Stomach smooth muscle (tissue), 2 donors: ENCODE data around the gene DPM2.

Experiments
- H3K27ac ChIP-seq: one replicate; pipeline ENCODE4 v1.7.0; 2013; ENCODE audit warnings: mild to moderate bottlenecking, low read length, inconsistent platforms
- H3K27me3 ChIP-seq, 2 donors: one replicate each; pipeline ENCODE4 v1.7.0; 2013; ENCODE audit warnings: low read length in 2 of 2; ENCODE audit not compliant: insufficient read depth in 2 of 2, control insufficient read depth in 1 of 2
- H3K36me3 ChIP-seq, 2 donors: one replicate each; pipeline ENCODE4 v1.7.0; 2013; ENCODE audit warnings: low read length in 2 of 2; ENCODE audit not compliant: control insufficient read depth in 2 of 2, insufficient read depth in 2 of 2
- H3K4me1 ChIP-seq: one replicate; pipeline ENCODE4 v1.7.0; 2013; ENCODE audit warnings: low read length; ENCODE audit not compliant: control insufficient read depth, insufficient read depth
- H3K4me3 ChIP-seq, 2 donors: one replicate each; pipeline ENCODE4 v1.7.0; 2013; ENCODE audit warnings: low read length in 2 of 2
- H3K9ac ChIP-seq, 2 donors: one replicate each; pipeline ENCODE4 v1.7.0; 2013; ENCODE audit warnings: low read length in 2 of 2, mild to moderate bottlenecking in 1 of 2
- H3K9me3 ChIP-seq, 2 donors: one replicate each; pipeline ENCODE4 v1.7.0; 2013; ENCODE audit warnings: low read length in 2 of 2; ENCODE audit not compliant: control insufficient read depth in 2 of 2
- donor health status: healthy.
- donor health status: Pancreatic carcinoma.

DPM2 gene

GRCh38 chr9:127953154-127953553, 15.5 kb upstream of the DPM2 start:
- Histone ChIP-seq H3K27me3 (no peaks in the 10 kb centered on the region), H3K4me1 (peaks cover 36% of the 10 kb centered on the region), H3K4me3 (no peak overlapping the region), H3K36me3 (peaks cover 0 to 3% of the 10 kb centered on the region in 2 donors), H3K27ac (no peak overlapping the region), H3K9ac (no peak overlapping the region), H3K9me3 (no peaks in the 10 kb centered on the region)

DNA sequence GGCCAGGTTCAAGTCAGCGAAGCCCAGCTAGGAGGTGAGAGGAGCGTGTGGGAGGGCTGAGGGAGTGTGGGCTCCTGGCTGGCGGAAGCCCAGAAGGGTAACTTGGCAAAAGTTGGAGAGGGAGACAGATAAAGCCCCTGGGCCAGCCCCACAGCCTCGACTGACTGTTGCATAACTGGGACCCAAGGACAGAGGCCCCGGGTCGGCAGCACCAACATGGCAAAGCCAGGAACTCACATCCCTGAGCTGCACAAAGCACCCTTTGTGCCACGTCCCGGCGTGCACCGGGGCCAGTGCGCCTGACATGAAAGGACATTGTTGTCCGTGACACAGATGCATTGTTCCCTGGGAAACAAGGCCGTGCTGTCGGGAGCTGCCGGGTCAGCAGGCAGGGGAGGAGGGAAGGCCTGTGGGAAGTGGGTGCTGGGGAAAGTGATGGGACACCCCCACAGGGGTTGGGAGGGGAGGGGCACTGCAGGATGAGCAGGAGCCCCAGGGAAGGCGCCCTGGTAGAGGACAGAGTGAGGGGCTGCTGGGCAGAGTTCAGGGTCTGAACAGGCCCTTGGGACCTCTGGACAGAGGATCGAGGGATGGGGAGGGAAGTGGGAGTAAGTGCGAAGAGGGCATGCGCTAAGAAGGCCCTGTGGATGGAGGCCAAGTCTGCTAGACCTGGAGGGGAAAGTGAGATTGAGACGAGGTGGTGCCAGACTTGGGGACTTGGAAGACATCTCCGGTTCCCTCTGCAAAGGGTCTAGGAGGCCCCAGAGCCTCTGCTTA, 13.0 kb upstream of the DPM2 start:
- Histone ChIP-seq H3K36me3 (peaks cover 0 to 11% of the 10 kb centered on the region in 2 donors), H3K9me3 (no peaks in the 10 kb centered on the region), H3K4me3 (peak overlapping the region in 1 of 2 donors; percentile 22), H3K27ac (no peak overlapping the region), H3K9ac (peak overlapping the region in 1 of 2 donors; percentile 5), H3K27me3 (no peaks in the 10 kb centered on the region), H3K4me1 (peaks cover 38% of the 10 kb centered on the region)

DNA sequence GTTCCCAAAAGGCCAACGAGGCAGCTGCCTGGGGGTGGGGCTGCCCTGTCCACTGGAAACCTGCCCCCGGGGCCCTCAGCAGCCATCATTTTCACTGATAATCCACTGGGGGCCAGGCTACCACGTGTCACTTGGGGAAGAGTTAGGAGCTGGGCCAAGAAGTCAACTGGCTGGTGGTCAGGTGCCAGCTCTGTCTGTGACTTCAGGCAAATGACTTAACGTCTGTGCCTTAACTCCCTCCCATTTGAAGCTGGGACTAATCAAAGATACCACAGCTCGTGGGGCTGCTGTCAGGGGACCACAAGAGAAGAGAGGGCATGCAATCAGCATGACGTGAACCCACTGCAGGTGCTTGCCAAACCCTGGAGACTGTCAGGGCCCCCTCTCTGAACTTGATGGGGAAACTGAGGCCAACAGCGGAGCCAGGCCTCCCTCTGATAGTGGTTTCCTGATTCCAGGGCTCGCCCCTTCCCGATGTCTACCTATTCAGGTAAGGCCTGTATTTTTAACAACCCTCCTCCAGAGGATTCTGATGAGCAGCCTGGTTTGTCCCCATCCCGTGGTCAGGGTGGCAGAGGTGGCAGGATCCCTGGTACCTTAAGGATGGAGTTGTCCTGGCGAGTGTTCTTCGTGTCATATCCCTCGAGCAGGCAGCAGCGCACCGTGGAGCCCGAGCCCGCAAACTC, 12.3 kb upstream of the DPM2 start:
- H3K9ac ChIP-seq: peak overlapping the region; percentile 5 to 32
- peaks cover 3 to 14% of the 10 kb centered on the region in 2 donors for H3K36me3 ChIP-seq
- peaks cover 30% of the 10 kb centered on the region for H3K4me1 ChIP-seq
- H3K27ac ChIP-seq: no peak overlapping the region
- H3K27me3 ChIP-seq: no peaks in the 10 kb centered on the region
- peak overlapping the region in 1 of 2 donors; percentile 22 for H3K4me3 ChIP-seq
- no peaks in the 10 kb centered on the region for H3K9me3 ChIP-seq

GRCh38 chr9:127947841-127948710, 10.4 kb upstream of the DPM2 start:
- Histone ChIP-seq H3K36me3 (peaks cover 7 to 22% of the 10 kb centered on the region in 2 donors), H3K9me3 (no peaks in the 10 kb centered on the region), H3K4me3 (no peak overlapping the region), H3K9ac (peak overlapping the region in 1 of 2 donors; percentile 13), H3K27ac (no peak overlapping the region), H3K4me1 (peaks cover 21% of the 10 kb centered on the region), H3K27me3 (no peaks in the 10 kb centered on the region)

GRCh38 chr9:127946728-127947127, 9.1 kb upstream of the DPM2 start:
- Histone ChIP-seq H3K27ac (no peak overlapping the region), H3K9me3 (no peaks in the 10 kb centered on the region), H3K9ac (no peak overlapping the region), H3K36me3 (peaks cover 11 to 22% of the 10 kb centered on the region in 2 donors), H3K27me3 (no peaks in the 10 kb centered on the region), H3K4me3 (no peak overlapping the region), H3K4me1 (peaks cover 27% of the 10 kb centered on the region)

GRCh38 chr9:127945942-127946341, 8.3 kb upstream of the DPM2 start:
- Histone ChIP-seq H3K27me3 (no peaks in the 10 kb centered on the region), H3K9me3 (no peaks in the 10 kb centered on the region), H3K4me3 (no peak overlapping the region), H3K9ac (no peak overlapping the region), H3K4me1 (peaks cover 27% of the 10 kb centered on the region), H3K36me3 (peaks cover 11 to 22% of the 10 kb centered on the region in 2 donors), H3K27ac (no peak overlapping the region)

GRCh38 chr9:127945338-127945737, 7.7 kb upstream of the DPM2 start:
- Histone ChIP-seq H3K4me3 (no peak overlapping the region), H3K9me3 (no peaks in the 10 kb centered on the region), H3K9ac (no peak overlapping the region), H3K27me3 (no peaks in the 10 kb centered on the region), H3K27ac (no peak overlapping the region), H3K36me3 (peaks cover 11 to 21% of the 10 kb centered on the region in 2 donors), H3K4me1 (peaks cover 24% of the 10 kb centered on the region)

DNA sequence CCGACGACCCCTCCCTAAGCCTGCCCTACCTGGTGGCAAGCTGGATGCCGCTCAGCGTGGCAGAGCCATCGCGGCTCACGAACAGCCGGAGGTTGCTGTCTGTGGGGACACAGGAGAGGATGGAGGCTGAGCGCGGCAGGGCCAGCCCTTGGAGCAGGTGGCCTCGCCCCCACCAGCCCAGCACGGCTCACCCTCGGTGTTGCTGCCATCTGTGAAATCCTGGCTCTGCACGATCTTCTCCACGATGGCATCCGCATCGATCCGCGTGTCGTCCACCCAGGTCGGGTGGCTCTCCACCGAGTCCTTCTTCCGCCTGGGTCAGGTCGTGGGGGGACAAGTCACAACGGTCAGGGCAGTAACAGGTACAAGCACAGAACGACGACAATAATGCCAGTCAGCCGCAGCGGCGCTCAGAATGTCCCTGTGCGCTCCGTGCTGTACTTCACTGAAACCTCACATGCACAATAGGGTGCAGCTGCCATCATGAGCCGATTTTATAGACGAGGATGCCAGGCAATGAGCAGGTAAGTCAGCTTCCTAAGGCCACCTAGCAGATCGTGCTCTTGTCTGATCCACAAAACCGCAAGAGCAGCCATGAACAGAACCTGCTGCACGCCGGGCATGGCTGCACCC, 7.0 kb upstream of the DPM2 start:
- peaks cover 23% of the 10 kb centered on the region for H3K4me1 ChIP-seq
- no peaks in the 10 kb centered on the region for H3K27me3 ChIP-seq
- H3K36me3 ChIP-seq: peaks cover 11 to 20% of the 10 kb centered on the region in 2 donors
- H3K4me3 ChIP-seq: no peak overlapping the region
- no peak overlapping the region for H3K9ac ChIP-seq
- no peaks in the 10 kb centered on the region for H3K9me3 ChIP-seq
- no peak overlapping the region for H3K27ac ChIP-seq

GRCh38 chr9:127943731-127944144, 6.1 kb upstream of the DPM2 start:
- Histone ChIP-seq H3K36me3 (peaks cover 11 to 20% of the 10 kb centered on the region in 2 donors), H3K9ac (no peak overlapping the region), H3K4me3 (no peak overlapping the region), H3K27me3 (no peaks in the 10 kb centered on the region), H3K27ac (peak overlapping the region; percentile 24), H3K9me3 (no peaks in the 10 kb centered on the region), H3K4me1 (peaks cover 20% of the 10 kb centered on the region)

GRCh38 chr9:127943011-127943662, 5.5 kb upstream of the DPM2 start:
- H3K4me1 ChIP-seq: peaks cover 25% of the 10 kb centered on the region
- no peak overlapping the region for H3K27ac ChIP-seq
- H3K4me3 ChIP-seq: no peak overlapping the region
- peaks cover 11 to 19% of the 10 kb centered on the region in 2 donors for H3K36me3 ChIP-seq
- no peak overlapping the region for H3K9ac ChIP-seq
- H3K9me3 ChIP-seq: no peaks in the 10 kb centered on the region
- no peaks in the 10 kb centered on the region for H3K27me3 ChIP-seq
